ENCODE data around the gene ABCB8.
"Not testable (repeated sequence)": the region's sequence is repeated elsewhere in the genome, so short reads cannot be mapped to it uniquely, and the experiment has no call there.

ABCB8 gene

DNA sequence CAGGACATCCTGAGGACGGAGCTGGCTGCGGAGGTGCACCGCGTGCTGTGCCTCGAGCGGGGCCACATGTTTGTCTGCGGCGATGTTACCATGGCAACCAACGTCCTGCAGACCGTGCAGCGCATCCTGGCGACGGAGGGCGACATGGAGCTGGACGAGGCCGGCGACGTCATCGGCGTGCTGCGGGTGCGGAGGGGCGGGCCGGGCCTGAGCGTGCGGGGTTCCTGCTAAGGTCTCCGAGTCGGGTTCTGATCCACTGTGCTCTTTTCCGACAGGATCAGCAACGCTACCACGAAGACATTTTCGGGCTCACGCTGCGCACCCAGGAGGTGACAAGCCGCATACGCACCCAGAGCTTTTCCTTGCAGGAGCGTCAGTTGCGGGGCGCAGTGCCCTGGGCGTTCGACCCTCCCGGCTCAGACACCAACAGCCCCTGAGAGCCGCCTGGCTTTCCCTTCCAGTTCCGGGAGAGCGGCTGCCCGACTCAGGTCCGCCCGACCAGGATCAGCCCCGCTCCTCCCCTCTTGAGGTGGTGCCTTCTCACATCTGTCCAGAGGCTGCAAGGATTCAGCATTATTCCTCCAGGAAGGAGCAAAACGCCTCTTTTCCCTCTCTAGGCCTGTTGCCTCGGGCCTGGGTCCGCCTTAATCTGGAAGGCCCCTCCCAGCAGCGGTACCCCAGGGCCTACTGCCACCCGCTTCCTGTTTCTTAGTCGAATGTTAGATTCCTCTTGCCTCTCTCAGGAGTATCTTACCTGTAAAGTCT lies 14.3 kb upstream of the ABCB8 start:
- DNase-seq: peak; percentile 87 to 91
- TF ChIP-seq GATA1 (IDR thresholded peaks at IDR 0.05; ENCODE audit: low read depth, low read length) (no peak), POLR2A (IDR thresholded peaks at IDR 0.05; ENCODE audit: low read length) (peak; percentile 47)

DNA sequence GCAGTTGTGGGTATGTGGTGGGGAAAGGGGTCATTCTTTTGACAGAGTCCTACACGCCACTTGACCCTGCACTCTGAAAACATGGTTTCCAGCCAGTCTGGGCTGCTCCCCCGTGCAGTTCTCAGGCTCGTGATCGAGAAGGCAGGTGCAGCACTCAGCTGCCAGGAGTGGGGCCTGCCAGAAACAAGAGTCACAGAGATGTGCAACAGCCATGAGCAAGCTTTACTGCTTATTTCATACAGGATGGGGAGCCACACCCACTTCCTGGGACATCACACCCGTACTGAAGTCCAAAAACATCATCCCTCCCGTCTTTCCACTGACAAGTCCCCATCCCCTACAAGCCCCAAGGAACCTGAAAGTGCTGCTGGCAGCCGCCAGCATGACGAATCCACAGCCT lies 13.3 kb upstream of the ABCB8 start:
- peak in 1 of 2 experiments; percentile 53 for DNase-seq

DNA sequence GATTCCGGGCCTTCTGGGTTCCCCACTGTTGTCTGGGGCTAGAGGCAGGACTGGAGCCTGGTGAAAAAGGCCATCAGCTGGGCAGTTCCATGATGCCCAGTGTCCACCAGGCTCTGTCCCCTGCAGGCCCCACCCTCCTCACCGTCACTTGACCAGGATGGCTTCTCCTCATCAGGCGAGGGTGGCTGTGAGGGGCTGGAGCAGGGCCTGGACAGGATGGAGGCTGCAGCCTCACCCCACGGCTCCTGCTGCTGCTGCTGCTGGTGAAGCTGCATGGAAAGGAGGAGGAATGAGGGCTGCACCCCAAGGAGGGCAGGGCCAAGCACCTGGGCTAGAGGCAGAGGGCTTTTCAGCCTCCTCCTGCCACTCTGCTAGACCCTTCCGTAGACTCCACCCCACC lies 12.3 kb upstream of the ABCB8 start:
- no peak for DNase-seq
- TF ChIP-seq POLR2A (IDR thresholded peaks at IDR 0.05; ENCODE audit: low read length) (no peak), GATA1 (IDR thresholded peaks at IDR 0.05; ENCODE audit: low read depth, low read length) (no peak)

More for the DNA sequence above, 13.3 kb upstream of the ABCB8 start:
- TF ChIP-seq GATA1 (IDR thresholded peaks at IDR 0.05; ENCODE audit: low read depth, low read length) (no peak), POLR2A (IDR thresholded peaks at IDR 0.05; ENCODE audit: low read length) (no peak)

DNA sequence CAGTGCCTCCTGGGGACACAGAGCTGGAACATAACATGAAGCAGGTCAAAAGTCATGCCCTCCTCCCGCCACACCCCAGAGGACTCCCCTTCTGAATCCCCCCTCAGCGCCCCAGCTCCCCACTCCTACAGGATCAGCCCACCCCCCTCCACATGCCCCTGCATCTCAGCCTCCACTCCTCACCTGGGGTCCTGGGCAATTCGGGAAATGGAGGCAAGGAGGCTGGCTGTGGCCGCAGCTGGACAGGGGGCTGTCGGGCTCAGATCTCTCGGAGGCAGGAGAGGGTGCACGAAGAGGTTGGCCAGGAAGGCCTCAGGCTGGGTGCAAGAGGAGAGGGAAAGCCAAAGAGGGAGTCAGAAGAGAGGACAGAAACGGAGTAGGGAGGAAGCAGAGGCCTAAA lies 11.7 kb upstream of the ABCB8 start:
- DNase-seq: no peak
- no peak for TF ChIP-seq GATA1 (IDR thresholded peaks at IDR 0.05; ENCODE audit: low read depth, low read length)
- TF ChIP-seq POLR2A (IDR thresholded peaks at IDR 0.05; ENCODE audit: low read length): no peak

DNA sequence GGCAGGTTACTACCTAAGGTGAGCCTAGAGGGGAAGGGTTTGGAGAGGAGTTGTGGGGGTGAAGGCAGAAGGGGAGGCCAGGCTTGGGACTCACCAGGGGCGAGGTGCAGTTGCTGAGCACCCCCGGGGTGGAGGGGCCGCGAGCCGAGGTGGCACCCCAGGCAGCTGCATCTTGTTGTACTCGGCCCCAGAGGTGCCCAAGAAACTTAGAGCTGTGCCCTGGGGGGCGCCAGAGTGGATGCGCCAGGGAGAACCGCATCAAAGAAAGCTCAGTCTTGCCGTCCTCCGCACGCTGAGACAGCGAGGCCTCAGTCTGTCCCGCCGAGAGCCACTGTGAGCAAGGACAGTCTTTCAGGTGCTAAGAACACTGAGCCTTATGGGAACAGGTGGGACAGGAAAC lies 11.3 kb upstream of the ABCB8 start:
- DNase-seq: no peak
- TF ChIP-seq POLR2A (IDR thresholded peaks at IDR 0.05; ENCODE audit: low read length): no peak

DNA sequence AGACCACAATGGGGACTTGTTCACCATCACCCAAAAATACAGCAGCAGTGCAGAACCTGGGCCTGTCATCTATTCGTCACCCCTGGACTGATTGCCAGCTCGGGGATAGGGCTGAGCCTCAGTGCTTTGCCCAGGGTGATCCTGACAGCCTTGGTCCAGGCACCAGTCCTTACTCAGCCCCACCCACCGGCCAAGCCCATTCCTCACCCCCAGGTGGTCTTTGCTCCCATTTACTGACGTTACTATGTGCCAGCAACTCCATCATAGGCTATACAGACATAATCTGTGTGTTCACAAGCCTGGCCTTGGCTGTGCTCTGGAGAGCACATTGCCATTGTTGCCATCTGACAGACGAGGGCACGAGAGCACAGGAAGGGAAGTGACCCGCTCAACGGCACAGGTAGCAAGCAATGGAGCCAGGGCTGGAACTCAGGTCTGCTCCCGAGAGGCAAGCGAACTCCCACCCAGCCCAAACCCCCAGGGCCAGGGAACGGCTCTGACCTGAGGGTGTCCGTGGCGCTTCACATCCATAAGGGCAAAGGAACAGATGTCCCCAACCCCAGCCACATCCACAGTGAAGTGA lies 10.8 kb upstream of the ABCB8 start:
- DNase-seq: no peak

DNA sequence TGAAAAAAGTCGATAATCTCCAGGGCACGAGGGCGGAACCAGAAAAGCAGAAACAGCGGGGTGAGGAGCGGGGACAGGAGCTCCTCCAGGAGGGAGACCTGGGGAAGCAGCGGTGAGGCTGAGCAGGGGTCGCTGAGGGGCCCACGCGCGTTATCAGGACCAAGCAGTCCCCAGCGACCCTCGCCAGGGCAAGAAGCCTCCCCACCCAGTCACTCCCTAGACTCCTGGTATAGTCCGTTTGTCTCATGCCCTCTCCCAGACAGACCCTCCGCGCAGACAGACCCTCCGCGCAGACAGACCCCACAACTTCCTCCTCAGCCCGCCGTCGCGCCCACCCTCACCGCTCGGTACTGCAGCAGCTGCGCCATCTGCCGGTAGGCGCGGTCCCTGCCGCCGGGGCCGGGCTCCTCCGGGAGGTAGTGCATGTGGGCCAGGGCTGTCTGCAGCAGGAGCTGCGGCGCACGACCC lies 10.3 kb upstream of the ABCB8 start:
- peak; percentile 73 to 79 for DNase-seq
- TF ChIP-seq GATA1 (IDR thresholded peaks at IDR 0.05; ENCODE audit: low read depth, low read length) (no peak), POLR2A (IDR thresholded peaks at IDR 0.05; ENCODE audit: low read length) (no peak)

More for the DNA sequence above, 10.8 kb upstream of the ABCB8 start:
- no peak for TF ChIP-seq POLR2A (IDR thresholded peaks at IDR 0.05; ENCODE audit: low read length)
- no peak for TF ChIP-seq GATA1 (IDR thresholded peaks at IDR 0.05; ENCODE audit: low read depth, low read length)

DNA sequence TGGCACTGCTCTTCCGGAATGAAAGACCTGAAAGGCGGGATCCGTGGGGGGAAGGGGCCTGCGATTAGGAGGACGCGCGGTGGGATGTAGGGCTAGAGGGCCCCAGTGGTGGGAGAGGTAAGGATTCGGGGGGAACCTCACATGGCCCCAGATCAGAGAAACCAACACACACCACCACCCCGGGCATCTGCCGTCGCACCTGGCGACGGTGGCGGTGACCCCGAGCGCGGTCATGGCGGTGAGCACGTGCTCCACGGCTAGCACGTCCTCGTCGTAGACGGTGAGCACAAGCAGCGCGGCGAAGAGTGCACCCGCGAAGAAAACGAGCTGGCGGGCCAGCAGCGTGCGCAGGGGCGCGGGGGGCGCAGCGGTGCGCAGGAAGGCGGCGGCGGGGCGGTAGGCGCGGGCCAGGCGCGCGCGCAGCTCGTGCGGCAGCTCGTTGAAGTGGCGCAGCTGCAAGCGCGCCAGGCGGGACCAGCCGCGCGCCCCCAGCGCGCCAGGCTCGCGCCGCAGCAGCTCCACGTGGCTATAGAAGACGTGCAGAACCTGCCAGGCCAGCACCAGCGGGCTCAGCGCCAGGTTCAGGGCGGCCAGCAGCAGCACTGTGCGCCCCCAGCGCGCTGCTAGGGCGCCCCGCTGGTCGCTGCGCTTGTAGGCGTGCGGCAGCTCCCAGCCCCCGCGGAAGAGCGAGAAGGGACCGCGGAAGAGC lies 9.7 kb upstream of the ABCB8 start:
- TF ChIP-seq GATA1 (IDR thresholded peaks at IDR 0.05; ENCODE audit: low read depth, low read length) (no peak), POLR2A (IDR thresholded peaks at IDR 0.05; ENCODE audit: low read length) (peak; percentile 6)
- DNase-seq: peak; percentile 44 to 67

DNA sequence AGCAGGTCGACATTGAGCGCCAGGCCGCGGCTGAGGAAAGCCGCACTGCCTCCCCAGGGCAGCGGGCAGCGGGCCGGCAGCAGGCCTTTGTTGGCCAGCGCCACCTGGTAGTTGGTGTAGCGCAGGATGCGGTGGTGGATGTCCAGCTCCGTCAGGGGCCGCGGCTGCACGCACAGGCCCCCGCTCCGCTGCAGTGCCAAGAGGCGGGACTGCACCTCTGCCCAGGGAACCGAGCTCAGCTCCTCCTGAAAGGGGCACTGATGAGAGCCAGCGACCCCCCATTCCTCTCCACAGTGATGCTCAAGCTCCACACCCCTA lies 9.2 kb upstream of the ABCB8 start:
- no peak for DNase-seq
- no peak for TF ChIP-seq GATA1 (IDR thresholded peaks at IDR 0.05; ENCODE audit: low read depth, low read length)
- no peak for TF ChIP-seq POLR2A (IDR thresholded peaks at IDR 0.05; ENCODE audit: low read length)

DNA sequence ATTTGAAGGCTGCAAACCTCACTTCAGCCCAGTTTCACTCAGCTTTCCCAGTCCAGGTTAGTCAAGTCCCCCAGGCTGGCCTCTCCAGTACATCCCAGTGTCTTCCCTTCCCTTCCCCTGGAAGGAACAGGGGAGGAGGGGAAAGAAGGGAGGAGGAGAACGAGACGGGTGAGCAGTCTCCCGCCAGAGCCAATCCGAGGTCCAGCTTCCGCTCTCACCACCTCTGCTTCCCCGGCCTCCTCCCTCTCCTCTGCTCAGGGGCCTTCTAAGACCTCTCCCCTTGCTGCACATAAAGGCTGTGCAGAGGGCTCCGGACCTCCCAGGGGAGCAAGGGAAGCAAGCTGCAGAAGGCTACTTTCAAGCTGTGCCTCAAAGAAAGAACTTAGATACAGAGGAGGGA lies 8.0 kb upstream of the ABCB8 start:
- TF ChIP-seq GATA1 (IDR thresholded peaks at IDR 0.05; ENCODE audit: low read depth, low read length): no peak
- TF ChIP-seq POLR2A (IDR thresholded peaks at IDR 0.05; ENCODE audit: low read length): no peak
- no peak for DNase-seq

DNA sequence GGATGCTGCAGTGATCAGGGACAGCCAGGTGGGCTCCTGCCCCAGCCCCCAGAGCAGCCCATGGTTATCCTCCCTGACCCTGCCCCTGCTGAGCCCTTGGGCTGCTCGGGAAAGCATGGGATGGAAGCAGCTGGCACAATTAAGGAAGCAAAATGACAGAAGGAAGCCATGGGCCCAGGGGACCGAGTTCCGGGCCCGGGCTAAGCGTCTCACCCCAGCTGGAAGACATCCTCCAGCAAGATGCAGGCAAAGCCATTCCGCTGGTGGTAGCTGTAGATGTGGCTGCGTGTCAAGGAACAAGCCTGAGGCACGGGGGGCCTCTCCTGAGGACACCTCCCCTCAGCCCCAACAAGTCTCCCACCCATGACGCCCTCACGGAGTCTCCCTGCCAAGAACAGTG lies 5.0 kb upstream of the ABCB8 start:
- TF ChIP-seq GATA1 (IDR thresholded peaks at IDR 0.05; ENCODE audit: low read depth, low read length): no peak
- no peak for TF ChIP-seq POLR2A (IDR thresholded peaks at IDR 0.05; ENCODE audit: low read length)
- DNase-seq: no peak

DNA sequence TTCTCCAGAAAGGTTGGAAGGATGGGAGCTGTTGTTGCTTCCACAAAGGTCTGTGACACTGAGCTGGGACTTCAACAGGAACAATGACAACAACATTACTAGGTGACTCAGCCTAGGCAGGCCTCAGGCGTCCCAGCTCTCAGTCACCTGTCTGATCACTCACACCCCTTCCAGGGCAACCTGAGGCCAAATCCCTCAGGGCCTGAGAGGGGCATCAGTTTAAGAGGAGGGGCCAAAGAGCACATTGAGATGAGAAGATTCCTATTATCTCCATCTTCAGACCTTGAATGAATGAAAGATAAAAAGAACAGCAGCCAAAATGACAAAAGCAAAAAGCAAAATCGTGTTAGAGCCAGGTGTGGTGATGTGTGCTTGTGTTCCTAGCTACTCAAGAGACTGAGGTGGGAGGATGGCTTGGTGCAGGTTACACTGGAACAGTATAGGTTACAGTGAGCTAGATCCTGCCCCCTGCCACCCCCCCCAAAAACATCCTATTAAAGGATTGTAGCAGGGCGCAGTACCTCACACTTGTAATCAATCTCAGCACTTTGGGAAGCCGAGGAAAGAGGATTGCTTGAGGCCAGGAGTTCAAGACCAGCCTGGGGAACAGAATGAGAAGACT lies 3.7 kb upstream of the ABCB8 start, which contains the start of gene ATG9B:
Gene ATG9B, minus strand, starts transcription at position 60 of the 622 bp plus-strand sequence. CDS start 71 bp downstream, outside the sequence.
- TF ChIP-seq POLR2A (IDR thresholded peaks at IDR 0.05; ENCODE audit: low read length): no peak
- no peak for DNase-seq

DNA sequence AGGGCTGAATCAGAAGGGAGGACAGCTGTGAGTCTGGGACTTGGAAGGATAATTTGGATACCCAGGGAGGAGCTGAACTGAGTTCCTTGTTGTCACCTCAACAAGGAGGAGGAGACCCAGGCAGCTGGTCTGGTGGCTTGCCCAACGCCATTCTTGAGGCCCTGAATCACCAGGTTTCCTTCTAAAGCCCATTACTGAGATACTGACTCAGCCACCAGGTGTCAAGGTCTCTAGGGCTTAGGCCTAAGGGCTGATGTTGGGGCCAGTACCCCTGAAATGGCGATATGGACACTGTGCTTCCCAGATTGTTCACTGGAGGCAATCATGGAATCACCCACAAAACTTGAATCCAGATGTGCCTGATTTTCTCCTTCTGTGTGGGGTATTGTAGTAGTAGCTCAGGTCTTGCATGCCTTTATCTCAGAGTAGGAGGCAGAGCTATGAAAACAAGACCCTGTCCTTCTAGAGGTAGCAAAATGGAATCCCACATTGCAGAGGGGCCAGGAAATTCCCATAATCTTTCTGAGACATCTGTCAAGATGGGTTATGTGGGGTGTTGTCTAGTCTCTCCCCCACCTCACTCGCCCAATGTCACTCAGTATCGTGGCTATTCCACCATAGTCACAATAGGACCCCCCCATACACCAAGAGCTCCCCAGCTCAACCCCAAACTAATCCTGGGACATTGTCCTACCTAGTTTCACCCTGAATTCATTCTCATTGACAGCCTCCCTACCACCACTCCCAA lies 2.2 kb upstream of the ABCB8 start:
- no peak for TF ChIP-seq POLR2A (IDR thresholded peaks at IDR 0.05; ENCODE audit: low read length)
- TF ChIP-seq GATA1 (IDR thresholded peaks at IDR 0.05; ENCODE audit: low read depth, low read length): no peak
- peak; percentile 35 for DNase-seq

DNA sequence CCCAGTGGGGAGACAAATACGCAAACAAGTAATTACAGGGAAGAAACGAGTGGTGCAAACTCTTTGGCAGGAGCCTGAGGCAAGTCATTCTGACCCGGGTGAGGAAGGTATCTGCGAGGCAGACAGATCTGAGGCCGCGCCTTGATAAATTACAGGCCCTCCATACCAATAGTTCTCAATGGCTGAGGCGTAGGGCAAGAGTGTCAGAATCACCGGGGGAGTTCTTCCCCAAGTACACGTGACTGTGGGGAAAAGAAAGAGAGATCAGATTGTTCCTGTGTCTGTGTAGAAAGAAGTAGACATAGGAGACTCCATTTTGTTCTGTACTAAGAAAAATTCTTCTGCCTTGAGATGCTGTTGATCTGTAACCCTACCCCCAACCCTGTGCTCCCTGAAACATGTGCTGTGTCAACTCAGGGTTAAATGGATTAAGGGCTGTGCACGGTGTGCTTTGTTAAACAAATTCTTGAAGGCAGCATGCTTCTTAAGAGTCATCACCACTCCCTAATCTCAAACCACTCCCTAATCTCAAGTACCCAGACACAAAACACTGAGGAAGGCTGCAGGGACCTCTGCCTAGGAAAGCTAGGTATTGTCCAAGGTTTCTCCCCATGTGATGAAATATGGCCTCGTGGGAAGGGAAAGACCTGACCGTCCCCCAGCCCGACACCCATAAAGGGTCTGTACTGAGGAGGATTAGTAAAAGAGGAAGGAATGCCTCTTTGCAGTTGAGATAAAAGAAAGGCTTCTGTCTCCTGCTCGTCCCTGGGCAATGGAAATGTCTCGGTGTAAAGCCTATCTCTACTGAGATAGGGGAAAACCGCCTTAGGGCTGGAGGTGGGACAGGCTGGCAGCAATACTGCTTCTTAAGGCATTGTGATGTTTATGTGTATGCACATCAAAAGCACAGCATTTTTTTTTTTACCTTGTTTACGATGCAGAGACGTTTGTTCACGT lies 1.2 kb upstream of the ABCB8 start:
- peak; percentile 66 to 83 for DNase-seq

DNA sequence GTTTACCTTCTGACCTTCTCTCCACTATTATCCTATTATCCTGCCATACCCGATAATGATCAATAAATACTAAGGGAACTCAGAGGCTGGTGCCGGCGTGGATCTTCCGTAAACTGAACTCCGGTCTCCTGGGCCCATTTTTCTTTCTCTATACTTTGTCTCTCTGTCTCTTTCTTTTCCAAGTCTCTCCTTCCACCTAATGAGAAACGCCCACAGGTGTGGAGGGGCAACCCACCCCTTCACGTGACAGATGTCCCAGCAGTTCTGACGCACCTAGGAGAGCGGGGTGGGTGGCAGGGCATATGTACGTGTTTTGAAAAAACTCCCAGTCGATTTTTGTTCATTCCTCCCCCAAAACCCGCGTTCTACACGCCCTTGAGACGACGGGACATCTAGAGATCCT lies 521 bp upstream of the ABCB8 start:
- DNase-seq: not testable (repeated sequence)
